Choroid plexus epithelial cell (primary cell): Measurements from ENCODE around the gene TIMD4.

Source experiments
- DNase-seq: peaks from one replicate; pipeline ENCODE4 v3.0.0-alpha.2; 2010; ENCODE audit warnings: low read depth
- H3K4me3 ChIP-seq: 2 replicates; pipeline ENCODE4 v1.5.1; 2011; ENCODE audit warnings: low read depth, mild to moderate bottlenecking, control low read depth, low read length, moderate library complexity
- TF ChIP-seq, protein P1 (sequence below): conservative IDR thresholded peaks from 2 replicates; pipeline ENCODE4 v1.5.1; 2011; ENCODE audit warnings: low read depth, mild to moderate bottlenecking, control low read depth, inconsistent platforms, low read length, moderate library complexity

TIMD4 gene

DNA sequence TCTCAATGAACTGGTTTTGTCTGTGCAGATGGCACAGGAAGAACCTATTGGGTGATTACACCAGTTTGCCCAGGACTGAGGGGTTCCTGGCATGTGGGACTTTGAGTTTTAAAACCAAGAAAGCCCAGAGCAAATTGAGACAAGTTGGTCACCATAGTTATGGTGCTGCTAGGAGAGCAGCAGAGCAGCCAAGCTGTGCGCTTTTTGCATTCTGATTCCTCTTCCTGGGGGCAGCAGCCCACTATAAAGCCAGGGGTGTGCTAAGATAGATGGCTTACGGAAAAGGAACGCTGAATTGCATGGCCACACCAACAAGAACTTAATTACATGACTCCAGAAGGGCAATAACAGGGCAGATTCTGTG lies 49.7 kb downstream of the TIMD4 start:
- DNase-seq, result no peak
- TF ChIP-seq, protein P1, sequence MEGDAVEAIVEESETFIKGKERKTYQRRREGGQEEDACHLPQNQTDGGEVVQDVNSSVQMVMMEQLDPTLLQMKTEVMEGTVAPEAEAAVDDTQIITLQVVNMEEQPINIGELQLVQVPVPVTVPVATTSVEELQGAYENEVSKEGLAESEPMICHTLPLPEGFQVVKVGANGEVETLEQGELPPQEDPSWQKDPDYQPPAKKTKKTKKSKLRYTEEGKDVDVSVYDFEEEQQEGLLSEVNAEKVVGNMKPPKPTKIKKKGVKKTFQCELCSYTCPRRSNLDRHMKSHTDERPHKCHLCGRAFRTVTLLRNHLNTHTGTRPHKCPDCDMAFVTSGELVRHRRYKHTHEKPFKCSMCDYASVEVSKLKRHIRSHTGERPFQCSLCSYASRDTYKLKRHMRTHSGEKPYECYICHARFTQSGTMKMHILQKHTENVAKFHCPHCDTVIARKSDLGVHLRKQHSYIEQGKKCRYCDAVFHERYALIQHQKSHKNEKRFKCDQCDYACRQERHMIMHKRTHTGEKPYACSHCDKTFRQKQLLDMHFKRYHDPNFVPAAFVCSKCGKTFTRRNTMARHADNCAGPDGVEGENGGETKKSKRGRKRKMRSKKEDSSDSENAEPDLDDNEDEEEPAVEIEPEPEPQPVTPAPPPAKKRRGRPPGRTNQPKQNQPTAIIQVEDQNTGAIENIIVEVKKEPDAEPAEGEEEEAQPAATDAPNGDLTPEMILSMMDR, result no peak
- no peak overlapping the region for H3K4me3 ChIP-seq

GRCh38 chr5:156912869-156913268 lies 50.2 kb downstream of the TIMD4 start:
- TF ChIP-seq, protein P1, result no peak
- DNase-seq, result no peak
- no peak overlapping the region for H3K4me3 ChIP-seq

- no peak for DNase-seq
- TF ChIP-seq, protein P1, result no peak
- H3K4me3 ChIP-seq, result no peak overlapping the region
Observed at GRCh38 chr5:156909180-156909579, 53.8 kb downstream of the TIMD4 start.

DNA sequence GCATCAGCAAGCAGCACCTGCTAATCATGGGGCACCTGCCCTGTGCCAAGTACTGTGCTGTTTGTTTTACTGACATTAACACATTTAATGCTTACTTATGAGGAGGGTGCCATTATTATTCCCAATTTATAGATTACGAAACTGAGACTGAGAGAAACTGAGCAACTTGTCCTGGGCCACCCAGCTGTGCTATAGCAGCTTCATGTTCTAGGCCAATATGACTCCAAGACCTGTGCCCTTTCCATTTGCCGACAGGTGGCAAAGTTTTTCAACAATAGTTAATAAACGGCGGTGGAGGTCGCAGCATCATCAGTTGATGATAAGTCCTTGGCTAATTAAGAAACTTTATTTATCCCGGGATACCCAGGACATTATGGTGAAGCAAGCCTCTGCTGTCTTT lies 55.4 kb downstream of the TIMD4 start:
- no peak for DNase-seq
- no peak overlapping the region for H3K4me3 ChIP-seq
- TF ChIP-seq, protein P1, result no peak

DNA sequence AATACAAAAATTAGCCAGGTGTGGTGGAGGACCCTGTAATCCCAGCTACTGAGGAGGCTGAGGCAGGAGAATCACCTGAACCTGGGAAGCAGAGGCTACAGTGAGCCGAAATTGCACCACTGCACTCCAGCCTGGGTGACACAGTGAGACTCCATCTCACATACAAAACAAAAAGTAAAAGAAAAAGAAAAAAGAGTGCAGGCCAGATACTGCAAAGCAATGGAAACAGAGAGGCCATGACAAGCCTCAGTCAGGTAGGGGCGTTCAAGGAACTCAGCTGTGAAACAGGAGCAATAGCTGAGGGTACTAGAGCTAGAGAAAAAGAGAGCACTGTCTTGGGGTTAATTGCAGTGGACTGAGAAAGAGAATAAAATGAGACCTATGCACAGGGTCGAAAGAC lies 56.2 kb downstream of the TIMD4 start:
- TF ChIP-seq, protein P1, result no peak
- DNase-seq, result no peak
- H3K4me3 ChIP-seq, result no peak overlapping the region

DNA sequence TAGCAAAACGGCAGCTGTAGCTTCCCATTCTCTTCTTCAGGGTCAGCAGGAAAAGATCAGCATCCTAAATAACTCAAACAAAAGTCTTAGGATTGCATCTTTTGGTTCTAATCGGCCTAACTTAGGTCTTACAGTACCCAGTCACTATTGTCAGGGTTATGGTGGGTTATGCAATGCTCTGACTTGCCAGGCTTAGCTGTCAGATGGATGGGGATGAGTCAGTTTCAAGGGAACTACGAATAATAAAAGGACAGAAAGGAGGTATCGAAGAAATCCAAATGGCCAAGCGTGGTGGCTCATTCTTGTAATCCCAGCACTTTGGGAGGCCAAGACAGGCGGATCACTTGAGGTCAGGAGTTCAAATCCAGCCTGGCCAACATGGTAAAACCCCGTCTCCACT lies 66.5 kb downstream of the TIMD4 start:
- no peak overlapping the region for H3K4me3 ChIP-seq
- no peak for DNase-seq
- TF ChIP-seq, protein P1, result no peak

DNA sequence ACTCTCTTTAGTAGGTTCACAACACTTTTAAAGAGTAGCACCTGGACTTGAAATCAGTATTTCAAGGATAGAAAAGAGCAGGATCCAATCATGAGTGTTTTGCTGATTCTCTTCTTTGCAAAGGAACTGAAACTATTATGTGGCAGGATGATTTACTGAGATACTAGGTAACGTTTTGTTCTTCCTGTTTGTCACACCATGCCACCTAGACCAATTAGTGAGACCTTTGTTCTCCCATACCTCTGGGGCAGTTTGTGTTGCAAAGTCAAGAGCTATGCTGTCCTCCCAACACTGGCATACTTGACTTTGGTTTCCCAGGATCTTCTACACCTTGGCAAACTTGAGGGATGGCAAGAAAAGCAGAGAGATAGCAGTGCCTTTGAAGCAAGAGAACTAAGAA lies 69.5 kb downstream of the TIMD4 start:
- TF ChIP-seq, protein P1, result no peak
- DNase-seq, result no peak
- no peak overlapping the region for H3K4me3 ChIP-seq
